ENCODE measurements around the gene SRSF1.

SRSF1 gene

GRCh38 chr17:57954397-57955182, 52.5 kb downstream of the SRSF1 start:
- Histone ChIP-seq H4K20me1 (ENCODE audit: insufficient read depth) (no peaks in the 10 kb centered on the region), H3K27me3 (ENCODE audit: insufficient read depth, low read depth) (peaks cover 54% of the 10 kb centered on the region), H2AFZ (ENCODE audit: low read depth) (no peak overlapping the region), H3K4me2 (peak overlapping the region; percentile 46; the same call in 1 of the 2 replicates), H3K4me1 (ENCODE audit: low read depth, poor library complexity, severe bottlenecking) (peaks cover 40% of the 10 kb centered on the region), H3K36me3 (ENCODE audit: insufficient read depth) (no peaks in the 10 kb centered on the region), H3K4me3 (IDR thresholded peaks at IDR 0.05; ENCODE audit: insufficient read depth, low read depth, low read length) (no peak overlapping the region), H3K9ac (no peak overlapping the region), H3K27ac (no peak overlapping the region), H3K79me2 (ENCODE audit: insufficient read depth, low read depth) (no peaks in the 10 kb centered on the region)
- TF ChIP-seq, protein P1, sequence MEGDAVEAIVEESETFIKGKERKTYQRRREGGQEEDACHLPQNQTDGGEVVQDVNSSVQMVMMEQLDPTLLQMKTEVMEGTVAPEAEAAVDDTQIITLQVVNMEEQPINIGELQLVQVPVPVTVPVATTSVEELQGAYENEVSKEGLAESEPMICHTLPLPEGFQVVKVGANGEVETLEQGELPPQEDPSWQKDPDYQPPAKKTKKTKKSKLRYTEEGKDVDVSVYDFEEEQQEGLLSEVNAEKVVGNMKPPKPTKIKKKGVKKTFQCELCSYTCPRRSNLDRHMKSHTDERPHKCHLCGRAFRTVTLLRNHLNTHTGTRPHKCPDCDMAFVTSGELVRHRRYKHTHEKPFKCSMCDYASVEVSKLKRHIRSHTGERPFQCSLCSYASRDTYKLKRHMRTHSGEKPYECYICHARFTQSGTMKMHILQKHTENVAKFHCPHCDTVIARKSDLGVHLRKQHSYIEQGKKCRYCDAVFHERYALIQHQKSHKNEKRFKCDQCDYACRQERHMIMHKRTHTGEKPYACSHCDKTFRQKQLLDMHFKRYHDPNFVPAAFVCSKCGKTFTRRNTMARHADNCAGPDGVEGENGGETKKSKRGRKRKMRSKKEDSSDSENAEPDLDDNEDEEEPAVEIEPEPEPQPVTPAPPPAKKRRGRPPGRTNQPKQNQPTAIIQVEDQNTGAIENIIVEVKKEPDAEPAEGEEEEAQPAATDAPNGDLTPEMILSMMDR (conservative IDR thresholded peaks at IDR 0.05; ENCODE audit: low read depth, low read length) = no peak

GRCh38 chr17:57953705-57954396, 53.2 kb downstream of the SRSF1 start:
- Histone ChIP-seq H2AFZ (ENCODE audit: low read depth) (no peak overlapping the region), H3K4me1 (ENCODE audit: low read depth, poor library complexity, severe bottlenecking) (peaks cover 48% of the 10 kb centered on the region), H3K36me3 (ENCODE audit: insufficient read depth) (no peaks in the 10 kb centered on the region), H4K20me1 (ENCODE audit: insufficient read depth) (no peaks in the 10 kb centered on the region), H3K27ac (no peak overlapping the region), H3K9ac (no peak overlapping the region), H3K79me2 (ENCODE audit: insufficient read depth, low read depth) (no peaks in the 10 kb centered on the region), H3K27me3 (ENCODE audit: insufficient read depth, low read depth) (peaks cover 54% of the 10 kb centered on the region), H3K4me2 (peak overlapping the region; percentile 46; the same call in 1 of the 2 replicates), H3K4me3 (IDR thresholded peaks at IDR 0.05; ENCODE audit: insufficient read depth, low read depth, low read length) (no peak overlapping the region)
- TF ChIP-seq, protein P1 (conservative IDR thresholded peaks at IDR 0.05; ENCODE audit: low read depth, low read length) = no peak

All from KMS-11 (cell line).